Stimulated activated CD8-positive, alpha-beta memory T cell treated with anti-CD3 and anti-CD28 coated beads, Interleukin-4, amount 100 ng/mL, for 4 hours (primary cell): ENCODE results near the gene GABRR1.
"Not testable (repeated sequence)": the region's sequence is repeated elsewhere in the genome, so short reads cannot be mapped to it uniquely, and the experiment has no call there.

ENCODE experiments used
- DNase-seq, 2 donors: peaks; one replicate each; pipeline ENCODE4 v3.0.0-alpha.2; 2020; ENCODE audit warnings: low read depth in 2 of 2, low spot score in 1 of 2

Gene GABRR1

GRCh38 chr6:89217299-89217910 is at the start of gene GABRR1:
Gene GABRR1 (minus strand): TSS chr6:89217358. CDS start chr6:89217322, 36 bp downstream.
- no peak for DNase-seq

DNA sequence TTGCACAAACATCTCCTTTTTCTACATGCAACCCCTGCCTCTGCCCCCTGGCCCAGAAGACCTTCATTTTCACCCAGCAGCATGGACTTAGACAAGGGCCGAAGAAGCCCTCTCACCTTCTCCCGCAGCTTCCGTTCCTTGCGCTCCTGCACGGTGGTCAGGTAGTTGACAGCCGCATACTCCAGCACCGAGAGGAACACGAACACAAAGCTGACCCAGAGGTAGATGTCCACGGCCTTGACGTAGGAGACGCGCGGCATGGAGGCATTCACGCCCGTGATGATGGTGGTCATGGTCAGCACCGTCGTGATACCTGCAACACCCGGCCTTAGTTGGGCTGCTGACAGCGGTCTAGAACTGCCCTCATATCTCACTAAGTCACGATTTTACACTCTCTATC is 47.1 kb upstream of the GABRR1 start:
- no peak for DNase-seq

GRCh38 chr6:89260832-89261231 is 43.7 kb upstream of the GABRR1 start:
- no peak for DNase-seq

- no peak for DNase-seq
These were observed 43.2 kb upstream of the GABRR1 start for GRCh38 chr6:89260310-89260709.

DNA sequence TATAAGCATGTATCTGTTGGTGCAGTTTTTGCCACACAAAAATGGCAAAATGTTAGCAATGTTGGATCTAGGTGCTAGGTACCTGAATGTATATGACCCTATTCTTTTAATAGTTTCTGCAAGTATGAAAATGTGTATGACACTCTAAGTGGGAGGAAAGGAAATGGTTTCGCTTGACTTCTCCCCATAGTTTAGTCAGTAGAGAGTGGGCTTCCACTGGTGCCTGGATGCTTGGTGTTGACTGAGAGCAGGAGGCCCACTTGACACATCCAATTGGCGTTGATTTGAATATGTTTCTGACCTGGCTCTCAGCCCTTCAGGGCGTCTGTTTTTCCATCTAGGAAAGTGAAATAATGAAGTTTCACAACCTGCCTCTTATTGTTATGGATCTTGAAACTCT is 41.8 kb upstream of the GABRR1 start:
- no peak for DNase-seq

DNA sequence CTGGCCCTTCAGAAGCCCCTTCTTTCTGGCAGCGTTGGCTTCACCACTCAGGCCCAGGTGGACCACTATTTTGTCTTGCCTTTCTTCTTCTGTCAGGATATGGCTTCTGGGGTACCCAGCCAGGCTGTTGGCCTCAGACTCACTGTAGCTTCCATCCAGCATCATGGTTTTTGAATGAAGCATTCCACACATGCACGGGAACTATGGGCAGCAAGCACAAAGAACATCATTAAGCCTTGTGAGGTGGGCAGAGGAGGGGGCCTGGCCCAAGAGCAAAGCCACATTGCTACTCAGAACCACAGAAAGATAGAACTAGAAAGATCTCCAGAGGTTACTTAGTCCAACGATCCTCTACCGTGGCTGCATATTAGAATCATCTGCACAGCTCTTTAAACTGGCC is 40.6 kb upstream of the GABRR1 start:
- no peak for DNase-seq

DNA sequence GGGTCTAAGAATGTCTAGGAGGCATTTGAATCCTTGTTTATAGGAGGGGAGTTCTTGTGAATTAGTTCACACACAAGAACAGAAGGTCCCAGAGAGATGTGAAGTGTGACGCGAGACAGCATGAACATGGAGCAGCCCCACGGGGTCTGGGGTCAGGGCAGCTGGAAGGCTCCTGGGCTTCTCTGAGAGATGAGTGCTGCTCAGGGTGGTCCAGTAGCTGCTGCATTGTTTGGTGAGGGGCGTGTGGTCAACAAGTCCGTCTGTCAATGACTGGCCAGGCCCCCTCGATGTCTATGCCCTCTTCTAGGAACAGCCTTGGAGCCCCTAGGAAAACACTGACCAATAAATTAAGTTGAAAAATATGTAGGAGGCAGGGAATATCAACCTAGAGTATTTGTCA is 40.2 kb upstream of the GABRR1 start:
- DNase-seq = no peak

DNA sequence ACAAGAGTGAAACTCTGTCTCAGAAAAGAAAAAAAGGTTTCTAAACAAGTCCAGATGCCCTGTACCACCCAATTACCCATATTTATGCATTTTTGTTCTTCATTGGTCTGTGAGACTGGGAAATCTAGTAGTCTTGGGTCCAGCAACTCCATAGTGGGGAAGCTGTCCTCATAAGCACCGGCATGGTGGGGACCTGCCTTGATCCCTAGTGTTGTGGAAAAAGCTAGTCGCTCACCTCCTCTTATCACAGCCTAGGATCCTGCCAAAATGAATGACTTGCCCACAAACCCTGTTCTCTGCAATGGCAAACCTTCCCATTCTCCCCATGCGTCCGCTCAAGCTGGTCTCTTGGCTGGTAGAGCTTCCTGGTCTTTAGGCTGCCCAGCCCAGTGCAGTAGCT is 38.3 kb upstream of the GABRR1 start:
- DNase-seq = no peak

GRCh38 chr6:89254569-89254968 is 37.4 kb upstream of the GABRR1 start:
- no peak for DNase-seq

DNA sequence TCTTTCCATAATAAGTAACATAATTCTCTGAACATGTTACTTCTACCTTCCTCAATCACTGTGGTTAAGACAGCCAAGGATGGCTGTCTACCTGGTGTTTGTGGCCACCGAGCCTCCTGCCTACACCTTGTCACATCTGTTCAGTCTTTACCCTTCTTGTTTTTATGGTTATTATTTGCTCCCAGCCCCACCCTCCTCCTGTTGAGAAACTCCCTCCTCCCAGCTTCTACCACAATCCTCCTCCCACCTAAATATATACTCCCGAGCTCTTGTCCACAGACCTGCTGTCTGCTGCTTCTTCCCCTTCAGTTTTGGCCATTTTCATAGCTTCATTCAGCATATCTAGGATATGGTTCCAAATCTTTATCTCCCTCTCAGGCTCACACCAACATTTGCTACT is 35.7 kb upstream of the GABRR1 start:
- DNase-seq = no peak

- no peak for DNase-seq
These were observed 34.8 kb upstream of the GABRR1 start for GRCh38 chr6:89251976-89252375.

DNA sequence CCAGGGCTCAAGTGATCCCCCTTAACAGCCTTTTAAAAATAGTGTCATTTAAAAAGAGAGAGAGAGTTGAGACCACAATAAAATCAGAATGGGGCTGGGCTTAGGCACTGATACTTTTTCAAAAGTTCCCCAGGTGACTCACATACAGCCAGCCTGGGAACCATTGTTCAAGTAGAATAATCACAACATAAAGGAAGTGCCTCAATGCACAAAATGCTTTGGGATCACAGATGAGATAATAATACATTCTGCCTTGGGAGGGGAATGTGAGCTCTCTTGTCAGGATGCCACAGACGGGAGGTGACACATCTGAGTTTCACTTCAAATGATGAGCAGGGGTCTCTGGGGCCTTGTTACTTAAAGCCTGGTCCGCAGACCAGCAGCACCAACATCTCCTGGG is 34.0 kb upstream of the GABRR1 start:
- no peak for DNase-seq

- no peak for DNase-seq
These were observed 33.1 kb upstream of the GABRR1 start for GRCh38 chr6:89250239-89250638.

DNA sequence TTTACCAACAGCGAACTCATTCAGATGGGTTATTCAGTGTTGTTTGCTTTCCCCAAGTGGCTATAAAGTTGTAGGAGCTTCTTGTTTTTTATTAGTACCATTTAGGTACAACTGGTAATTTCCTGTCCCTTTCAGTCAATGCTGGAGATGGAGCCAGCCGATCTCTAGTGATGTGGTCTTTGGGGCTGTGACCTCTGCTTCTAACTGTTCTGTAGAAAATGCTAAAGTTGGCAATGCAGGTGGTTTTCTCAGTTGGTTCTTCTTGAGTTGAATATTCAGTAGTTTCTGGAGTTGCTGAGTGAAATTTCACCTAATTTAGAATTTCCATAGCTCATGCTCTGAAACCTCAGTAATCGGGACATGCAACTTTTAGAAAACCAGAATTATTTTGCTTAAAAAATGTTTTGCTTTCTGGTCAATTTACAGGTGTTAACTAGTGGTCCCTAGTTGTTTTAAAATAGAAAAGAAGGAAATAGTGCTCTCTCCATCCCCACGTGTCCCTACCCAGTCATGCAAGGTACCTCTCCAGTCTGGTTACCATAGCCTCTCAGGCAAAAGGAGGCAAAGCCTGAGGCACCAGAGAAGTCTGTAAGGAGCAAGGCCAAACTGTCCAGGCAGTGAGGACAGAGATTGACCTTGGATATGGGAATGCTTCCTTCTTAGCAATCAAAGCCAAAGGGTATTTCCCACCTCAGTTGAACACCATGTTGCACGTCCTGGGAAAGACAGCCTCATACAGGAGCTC is 27.3 kb upstream of the GABRR1 start:
- no peak for DNase-seq

DNA sequence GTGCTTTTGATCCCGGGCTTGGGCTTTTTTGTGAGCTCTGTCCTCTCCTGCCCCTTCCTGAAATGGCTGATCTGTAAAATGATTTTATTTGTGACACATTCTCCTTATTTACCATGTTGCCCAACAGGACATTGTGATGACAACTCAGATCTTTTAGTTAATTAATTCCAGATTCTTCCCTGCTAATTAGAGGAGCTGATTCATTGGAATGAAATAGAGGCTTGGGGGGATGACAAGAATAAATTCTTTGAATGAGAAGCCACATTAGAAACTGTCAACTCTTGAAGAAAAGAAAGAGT is 26.1 kb upstream of the GABRR1 start:
- no peak for DNase-seq

- DNase-seq = no peak
These were observed 25.6 kb upstream of the GABRR1 start for GRCh38 chr6:89242574-89243330.

- DNase-seq = no peak
These were observed 22.2 kb upstream of the GABRR1 start for GRCh38 chr6:89239338-89239737.

- no peak for DNase-seq
These were observed 20.0 kb upstream of the GABRR1 start for GRCh38 chr6:89237158-89237557.

DNA sequence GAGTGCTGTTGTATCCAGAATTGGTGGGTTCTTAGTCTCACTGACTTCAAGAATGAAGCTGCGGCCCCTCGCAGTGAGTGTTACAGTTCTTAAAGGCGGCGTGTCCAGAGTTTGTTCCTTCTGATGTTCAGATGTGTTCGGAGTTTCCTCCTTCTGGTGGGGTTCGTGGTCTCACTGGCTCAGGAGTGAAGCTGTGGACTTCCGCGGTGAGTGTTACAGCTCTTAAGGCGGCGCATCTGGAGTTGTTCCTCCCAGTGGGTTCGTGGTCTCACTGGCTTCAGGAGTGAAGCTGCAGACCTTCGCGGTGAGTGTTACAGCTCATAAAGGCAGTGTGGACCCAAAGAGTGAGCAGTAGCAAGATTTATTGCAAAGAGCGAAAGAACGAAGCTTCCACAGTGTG is 16.4 kb upstream of the GABRR1 start:
- DNase-seq = not testable (repeated sequence)

GRCh38 chr6:89222712-89223039 is 5.5 kb upstream of the GABRR1 start:
- DNase-seq = no peak

- no peak for DNase-seq
These were observed 5.0 kb upstream of the GABRR1 start for GRCh38 chr6:89221971-89222711.

DNA sequence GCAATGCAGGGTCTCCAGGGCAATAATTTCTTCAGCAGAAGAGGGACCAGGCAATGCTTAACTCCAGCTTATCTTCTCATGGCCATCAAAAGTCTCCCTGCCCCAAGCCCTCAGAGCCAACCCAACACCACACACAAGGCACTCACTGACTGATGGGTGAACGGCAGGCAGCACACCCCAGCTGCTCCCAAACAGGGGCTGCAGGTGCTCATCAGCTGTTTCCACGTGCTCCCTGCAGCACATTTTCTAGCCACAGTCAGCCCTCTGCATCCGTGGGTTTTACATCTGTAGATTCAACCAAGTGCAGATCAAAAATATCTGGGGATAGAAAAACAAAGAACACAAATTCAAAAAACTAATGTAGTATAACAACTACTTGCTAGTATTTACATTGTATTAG is 4.0 kb upstream of the GABRR1 start:
- no peak for DNase-seq
